DMS79 (cell line): Measurements from ENCODE around the gene KRTAP10-1.

Experiments used
- DNase-seq: peaks from one replicate; lab custom pipeline; 2025; lab: John Stamatoyannopoulos, UW

KRTAP10-1 gene

DNA sequence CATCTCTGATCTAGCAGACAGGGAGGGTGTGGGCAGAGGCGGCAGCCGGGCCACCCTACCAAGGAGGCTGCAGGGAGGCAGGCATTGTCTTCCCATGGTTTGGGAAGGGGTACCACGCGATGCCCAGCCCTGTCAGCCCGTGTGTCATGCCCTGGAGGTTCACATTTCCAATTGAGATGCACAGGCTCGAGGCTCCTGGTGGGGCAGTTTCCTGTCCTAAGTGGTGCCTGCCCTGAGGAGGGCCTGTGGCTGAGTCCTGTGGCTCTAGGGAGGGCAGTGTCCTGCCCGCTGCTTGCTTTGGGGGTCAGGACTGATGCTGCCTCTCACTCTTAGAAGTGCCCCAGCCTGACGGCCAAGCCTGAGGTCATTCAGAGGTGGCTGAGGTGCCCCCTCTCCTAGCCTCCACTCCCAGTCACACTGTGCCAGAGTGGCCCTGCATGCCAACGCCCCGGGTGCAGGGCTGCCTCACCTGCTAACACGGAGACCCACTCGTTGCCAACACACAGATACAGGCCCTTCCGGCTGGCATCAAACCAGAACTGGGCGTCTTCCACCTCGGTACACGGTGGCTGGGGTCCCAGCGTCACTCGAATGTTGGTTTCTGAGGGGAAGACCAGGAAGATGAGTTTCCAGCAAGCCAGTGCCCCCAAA lies 11.9 kb downstream of the KRTAP10-1 start:
- DNase-seq, result no peak

DNA sequence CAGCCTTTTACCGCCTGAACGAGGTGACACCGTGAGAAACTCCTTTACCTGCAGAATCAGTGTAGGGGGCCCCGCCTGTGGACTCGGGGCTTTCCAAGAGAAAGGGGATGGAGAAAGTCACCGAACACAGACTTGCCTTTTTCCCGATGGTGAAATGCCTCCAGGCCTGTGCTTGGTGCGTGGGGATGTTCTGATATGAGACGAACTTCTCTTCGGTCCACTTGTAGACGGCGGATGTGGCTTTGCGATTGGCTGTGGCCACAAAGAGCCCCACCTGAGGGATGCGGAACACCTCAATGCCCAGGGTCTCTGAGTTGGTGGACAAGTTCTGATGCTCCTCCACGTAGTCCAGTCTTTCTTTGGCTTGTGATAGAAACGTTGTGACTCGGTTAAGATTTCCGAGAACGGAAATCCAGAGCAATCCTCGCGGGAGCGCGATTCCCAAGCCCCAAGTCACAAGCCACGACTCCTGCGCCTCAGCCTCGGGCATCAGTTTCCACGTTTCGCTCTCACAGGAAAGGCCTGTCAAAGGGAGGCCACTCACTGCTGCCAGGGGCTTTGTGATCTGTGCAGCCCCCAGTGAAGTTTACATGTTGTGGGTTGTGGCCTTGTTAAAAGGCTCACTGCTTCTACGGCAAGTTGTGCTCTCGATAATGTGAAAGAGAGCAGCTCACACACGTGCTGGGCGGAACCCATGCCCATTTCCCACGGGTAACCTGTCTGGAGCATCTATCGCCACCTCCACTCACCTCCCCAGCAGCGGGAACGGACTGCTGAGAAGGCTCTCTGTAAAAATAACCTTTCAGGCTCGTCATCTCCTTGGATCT lies 12.6 kb downstream of the KRTAP10-1 start:
- DNase-seq, result no peak

DNA sequence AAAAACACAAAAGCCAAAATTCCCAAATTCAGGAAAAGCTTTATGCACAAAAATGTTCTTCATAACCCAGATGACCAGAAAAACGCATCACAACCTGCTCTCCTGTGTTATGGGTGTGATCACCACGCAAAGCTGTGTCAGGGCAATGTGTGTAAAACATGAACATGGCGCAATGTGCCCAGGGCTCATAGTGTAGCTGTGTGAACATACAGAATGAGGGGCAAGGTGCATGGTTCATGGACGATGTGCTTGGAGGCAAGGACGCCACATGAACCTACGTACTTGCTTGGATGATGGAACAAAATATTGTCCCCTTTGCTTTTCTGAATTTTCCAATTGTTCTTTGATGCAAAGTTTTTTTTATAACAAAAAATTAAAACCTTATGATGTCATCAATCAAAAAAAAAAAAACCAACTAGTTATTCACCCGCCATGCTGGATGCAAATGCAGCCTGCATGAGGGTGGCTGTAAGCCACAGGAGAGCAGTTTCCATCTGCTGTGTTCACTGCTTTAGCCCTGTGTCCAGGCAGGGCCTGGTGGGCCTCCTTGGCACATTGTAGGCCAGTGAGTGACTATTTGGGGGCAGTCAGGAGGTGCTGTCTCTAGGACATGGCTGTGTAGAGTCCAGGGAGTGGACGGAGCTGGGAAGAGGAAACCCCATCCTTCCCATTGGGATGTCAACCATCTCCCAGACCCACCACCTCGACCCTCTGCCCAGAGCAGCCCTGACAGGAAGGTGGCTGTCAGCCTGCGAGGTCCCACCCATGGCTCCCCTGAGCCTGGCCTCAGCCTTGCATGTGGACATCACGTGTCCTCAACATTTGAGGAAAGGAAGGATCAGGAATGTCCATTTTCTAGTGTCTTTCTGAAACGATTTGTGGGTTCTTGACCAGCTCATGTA lies 13.6 kb downstream of the KRTAP10-1 start:
- no peak for DNase-seq

- no peak for DNase-seq
Observed at GRCh38 chr21:44525391-44526095, 14.5 kb downstream of the KRTAP10-1 start.

- no peak for DNase-seq
Observed at GRCh38 chr21:44524414-44525371, 15.3 kb downstream of the KRTAP10-1 start.

DNA sequence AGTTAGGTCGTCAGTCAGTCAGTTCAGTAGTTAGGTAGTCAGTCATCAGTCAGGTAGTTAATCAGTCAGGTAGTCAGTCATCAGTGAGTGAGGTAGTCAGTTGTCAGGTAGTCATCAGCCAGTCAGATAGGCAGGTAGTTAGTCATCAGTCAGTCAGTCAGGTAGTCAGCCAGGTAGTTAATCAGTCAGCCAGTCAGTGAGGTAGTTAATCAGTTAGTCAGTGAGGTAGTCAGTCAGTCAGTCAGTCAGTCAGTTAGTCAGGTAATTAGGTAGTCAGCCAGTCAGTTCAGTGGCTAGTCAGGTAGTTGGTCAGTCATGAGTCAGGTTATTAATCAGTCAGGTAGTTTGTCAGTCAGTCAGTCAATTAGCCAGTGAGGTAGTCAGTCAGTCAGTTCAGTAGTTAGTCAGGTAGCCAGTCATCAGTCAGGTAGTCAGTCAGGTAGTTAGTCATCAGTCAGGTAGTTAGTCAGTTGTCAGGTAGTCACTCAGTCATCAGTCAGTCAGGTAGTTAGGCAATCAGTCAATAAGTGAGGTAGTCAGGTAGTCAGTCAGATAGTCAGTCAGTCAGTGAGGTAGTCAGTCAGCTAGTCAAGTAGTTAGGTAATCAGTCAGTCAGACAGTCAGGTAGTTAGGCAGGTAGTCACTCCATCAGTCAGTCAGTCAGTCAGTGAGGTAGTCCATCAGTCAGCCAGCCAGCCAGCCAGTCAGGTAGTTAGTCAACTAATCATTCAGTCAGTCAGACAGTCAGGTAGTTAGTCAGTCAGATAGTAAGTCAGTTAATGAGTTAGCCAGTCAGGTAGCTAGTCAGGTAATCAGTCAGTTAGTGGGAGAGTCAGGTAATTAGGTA lies 16.2 kb downstream of the KRTAP10-1 start:
- no peak for DNase-seq

DNA sequence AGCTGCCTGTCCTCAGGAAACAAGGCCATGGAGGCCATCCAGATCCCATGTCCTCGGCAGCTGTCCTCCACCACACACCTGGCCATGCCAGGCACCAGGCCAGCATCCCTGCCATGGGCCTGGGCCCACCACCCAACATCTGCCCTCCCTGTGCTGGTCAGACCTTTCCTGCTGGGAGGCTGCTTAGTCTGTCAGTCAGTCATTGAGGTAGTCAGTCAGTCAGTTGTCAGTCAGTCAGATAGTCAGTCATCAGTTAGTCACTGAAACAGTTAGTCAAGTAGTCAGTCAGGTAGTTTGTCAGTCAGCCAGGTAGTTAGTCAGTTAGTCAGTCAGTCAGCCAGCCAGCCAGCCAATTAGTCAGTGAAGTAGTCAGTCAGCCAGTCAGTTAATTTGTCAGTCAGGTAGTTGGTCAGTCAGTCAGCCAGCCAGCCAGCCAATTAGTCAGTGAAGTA lies 17.2 kb downstream of the KRTAP10-1 start:
- no peak for DNase-seq

GRCh38 chr21:44521928-44522752 lies 17.9 kb downstream of the KRTAP10-1 start:
- DNase-seq, result no peak

DNA sequence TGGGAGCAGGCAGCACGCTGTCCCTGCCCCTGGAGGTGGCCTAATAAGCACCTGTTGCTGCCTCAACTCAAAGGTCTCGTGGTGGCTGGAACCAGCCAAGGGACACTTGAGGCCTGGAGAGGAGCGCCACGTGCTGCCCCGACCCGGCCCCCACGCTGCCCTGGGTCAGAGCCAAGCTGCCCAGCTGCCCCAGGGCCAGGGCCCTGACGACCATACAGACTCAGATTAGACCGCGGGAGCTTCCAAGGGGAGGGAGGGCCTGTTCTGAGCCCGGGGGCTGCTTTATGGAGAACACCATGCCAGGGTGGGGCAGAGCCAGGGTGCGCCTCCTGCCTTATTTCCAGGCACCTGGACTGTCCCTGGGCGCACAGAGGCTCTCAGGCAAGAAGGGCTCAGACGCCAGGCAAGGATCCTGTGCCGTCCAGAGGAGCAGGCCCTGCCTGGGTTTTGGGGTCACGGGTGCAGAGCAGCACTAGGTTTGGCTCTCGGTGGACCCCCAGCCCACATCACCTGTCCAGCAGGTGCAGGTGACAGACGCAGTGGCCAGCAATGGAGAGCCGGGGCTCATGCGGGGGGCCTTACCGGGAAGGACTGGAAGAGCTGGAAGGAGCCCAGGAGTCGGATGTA lies 18.6 kb downstream of the KRTAP10-1 start:
- no peak for DNase-seq

GRCh38 chr21:44520326-44521300 lies 19.4 kb downstream of the KRTAP10-1 start:
- DNase-seq, result no peak

- DNase-seq, result no peak
Observed at GRCh38 chr21:44519346-44520325, 20.4 kb downstream of the KRTAP10-1 start.

DNA sequence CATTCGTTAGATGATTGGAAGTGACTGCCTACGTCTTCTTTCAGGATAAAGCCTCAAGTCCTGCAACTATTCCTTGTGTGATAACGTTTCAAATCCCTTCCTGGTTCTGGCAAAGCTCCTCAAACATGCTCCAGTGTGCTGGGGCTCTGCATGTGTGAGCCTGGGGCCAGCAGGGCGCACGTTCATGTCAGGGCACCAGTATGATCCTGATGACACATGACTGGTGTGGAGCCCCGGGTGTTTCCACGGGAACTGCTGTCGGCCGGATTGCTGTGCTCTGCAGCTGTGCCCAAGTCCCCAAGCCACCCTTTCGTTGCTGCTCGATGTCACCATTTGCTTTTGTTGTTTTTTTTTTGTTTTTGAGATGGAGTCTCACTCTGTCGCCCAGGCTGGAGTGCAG lies 21.3 kb downstream of the KRTAP10-1 start:
- no peak for DNase-seq

DNA sequence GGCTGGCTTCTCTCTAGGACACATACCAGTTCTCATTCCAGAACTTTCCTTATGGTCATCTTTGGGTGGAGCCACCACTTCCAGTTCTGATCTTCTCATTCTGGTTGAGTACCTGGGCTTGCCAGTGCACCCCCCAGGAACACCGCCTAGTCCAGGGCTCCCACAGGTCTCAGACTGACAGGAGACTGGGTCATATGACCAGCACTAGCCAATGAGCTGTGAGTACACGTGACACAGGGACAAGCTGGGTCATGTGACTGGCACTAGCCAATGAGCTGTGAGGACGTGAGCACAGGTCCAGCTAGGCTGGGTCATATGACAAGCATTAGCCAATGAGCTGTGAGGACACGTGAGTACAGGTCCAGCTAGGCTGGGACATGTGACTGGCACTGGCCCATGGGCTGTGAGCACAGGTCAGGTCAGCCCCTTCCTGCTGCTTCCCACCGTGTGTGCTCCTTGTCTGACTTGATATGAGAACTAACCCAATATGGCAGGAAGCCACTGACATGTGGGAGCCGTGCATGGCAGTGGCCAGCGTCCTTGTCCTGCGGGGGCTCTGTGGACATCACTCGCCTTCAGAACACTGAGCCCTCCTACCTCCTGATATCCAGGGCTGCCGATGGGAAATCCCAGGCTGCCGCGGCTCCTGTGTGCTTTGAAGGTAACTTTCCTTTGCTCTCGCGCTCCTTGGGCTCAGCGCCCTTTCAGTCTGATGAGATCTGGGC lies 22.7 kb downstream of the KRTAP10-1 start:
- no peak for DNase-seq

- no peak for DNase-seq
Observed at GRCh38 chr21:44516828-44517174, 23.2 kb downstream of the KRTAP10-1 start.

DNA sequence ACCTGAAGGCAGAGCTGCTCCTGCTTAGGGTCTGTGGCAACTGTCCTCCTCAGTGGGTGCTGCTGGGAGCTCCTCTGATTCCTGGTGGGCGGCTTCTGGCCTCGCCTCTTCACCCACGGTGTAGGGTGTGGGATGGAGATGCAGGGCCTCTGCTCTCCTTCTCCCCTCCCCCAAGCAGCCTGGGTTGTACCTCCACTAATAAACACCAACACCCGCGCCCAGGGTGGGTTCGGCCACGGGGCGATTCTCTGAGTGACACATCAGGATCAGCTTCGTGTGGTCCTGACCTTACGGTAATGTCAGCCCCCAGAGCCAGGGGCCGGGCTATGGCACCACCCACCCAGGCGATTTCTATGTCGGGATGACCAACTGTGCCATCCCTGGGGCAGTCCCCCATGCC lies 23.7 kb downstream of the KRTAP10-1 start:
- DNase-seq, result no peak
